ENCODE data around the gene MLXIPL. TPM values are rescaled to one million over a fixed set of nuclear protein-coding genes. Genes with fewer than 3 reads are reported as not detected.
A peak's percentile ranks its signal among the peaks of the same experiment; 100 is the strongest.

The MLXIPL gene
- total and polyA plus RNA-seq, 7 donors = 11.1 to 65.2 (median 22.9) TPM

GRCh38 chr7:73605601-73606220 lies 18.6 kb downstream of the MLXIPL start:
- no peaks in the 10 kb centered on the region for H3K27me3 ChIP-seq (ENCODE audit: insufficient read depth in 3 of 3, low read length in 2 of 3)
- DNase-seq = no peak

GRCh38 chr7:73602721-73603651 lies 21.3 kb downstream of the MLXIPL start:
- 54 to 68% (median 55%) methylated on average over 21 to 22 of the region's 22 CpGs for WGBS, 3 donors
- Histone ChIP-seq H3K4me1 (no peaks in the 10 kb centered on the region), H3K4me3 (no peak overlapping the region), H3K27ac (no peak overlapping the region), H3K36me3 (ENCODE audit: insufficient read depth in 1 of 2, low read depth in 1 of 2) (no peaks in the 10 kb centered on the region), H3K9me3 (no peaks in the 10 kb centered on the region), H3K27me3 (ENCODE audit: insufficient read depth in 3 of 3, low read length in 2 of 3) (peaks cover 0 to 3% (median 0%) of the 10 kb centered on the region in 3 donors)
- ATAC-seq (peak; percentile 21 to 34 (median 28)), DNase-seq (no peak)
- intact Hi-C loops (cut with DNase I) = no loop called here
- no peak for TF ChIP-seq CTCF (IDR thresholded peaks at IDR 0.05)

More at GRCh38 chr7:73605601-73606220, 18.6 kb downstream of the MLXIPL start:
- no peak for ATAC-seq
- H3K9me3 ChIP-seq = no peaks in the 10 kb centered on the region
- no peak for TF ChIP-seq CTCF (IDR thresholded peaks at IDR 0.05)
- 76 to 84% (median 78%) methylated on average over 23 of the region's 23 CpGs for WGBS, 3 donors
- H3K27ac ChIP-seq = no peak overlapping the region
- no peak overlapping the region for H3K4me3 ChIP-seq
- no peaks in the 10 kb centered on the region for H3K36me3 ChIP-seq (ENCODE audit: insufficient read depth in 1 of 2, low read depth in 1 of 2)
- intact Hi-C loops (cut with DNase I) = loop anchor here (2.0 to 5.0 kb wide), 4 partner anchors 61 to 247 kb away; partner anchors contain the start of gene VPS37D (in 2 of the 2)
- H3K4me1 ChIP-seq = peaks cover under 1% of the 10 kb centered on the region

- intact Hi-C loops (cut with DNase I) = no loop called here
These were observed 24.4 kb downstream of the MLXIPL start for GRCh38 chr7:73599916-73600315.

More at GRCh38 chr7:73599916-73600315, 24.4 kb downstream of the MLXIPL start:
- Histone ChIP-seq H3K9me3 (no peaks in the 10 kb centered on the region), H3K27me3 (ENCODE audit: insufficient read depth in 3 of 3, low read length in 2 of 3) (peaks cover 0 to 3% (median 0%) of the 10 kb centered on the region in 3 donors), H3K4me1 (no peaks in the 10 kb centered on the region), H3K27ac (no peak overlapping the region), H3K36me3 (ENCODE audit: insufficient read depth in 1 of 2, low read depth in 1 of 2) (peaks cover 0 to 16% of the 10 kb centered on the region in 2 donors), H3K4me3 (no peak overlapping the region)
- TF ChIP-seq CTCF (IDR thresholded peaks at IDR 0.05) = no peak
- ATAC-seq (no peak), DNase-seq (no peak)
- 45 to 47% (median 46%) methylated on average over 7 of the region's 7 CpGs for WGBS, 3 donors
